PC-3 (cell line): ENCODE measurements around the gene HNRNPL.

Experiments used
- EZH2 ChIP-seq: fragments of 300-600 bp; sonication (generic); IDR thresholded peaks from one replicate; pipeline ENCODE4 v1.6.1; 2017; ENCODE audit warnings: antibody characterized with exemption, mild to moderate bottlenecking, low read length; ENCODE audit not compliant: unreplicated experiment
- EZH2phosphoT487 ChIP-seq: fragments of 300-600 bp; sonication (generic); IDR thresholded peaks from 2 replicates; pipeline ENCODE4 v1.6.1; 2018; ENCODE audit warnings: mild to moderate bottlenecking, antibody characterized with exemption, low read length, borderline replicate concordance
- TF ChIP-seq, protein P1 (sequence below): fragments of 300-600 bp; sonication (generic); conservative IDR thresholded peaks from 2 replicates; pipeline ENCODE4 v1.5.1; 2017; ENCODE audit warnings: antibody characterized with exemption, low read depth, mild to moderate bottlenecking, low read length

DNA sequence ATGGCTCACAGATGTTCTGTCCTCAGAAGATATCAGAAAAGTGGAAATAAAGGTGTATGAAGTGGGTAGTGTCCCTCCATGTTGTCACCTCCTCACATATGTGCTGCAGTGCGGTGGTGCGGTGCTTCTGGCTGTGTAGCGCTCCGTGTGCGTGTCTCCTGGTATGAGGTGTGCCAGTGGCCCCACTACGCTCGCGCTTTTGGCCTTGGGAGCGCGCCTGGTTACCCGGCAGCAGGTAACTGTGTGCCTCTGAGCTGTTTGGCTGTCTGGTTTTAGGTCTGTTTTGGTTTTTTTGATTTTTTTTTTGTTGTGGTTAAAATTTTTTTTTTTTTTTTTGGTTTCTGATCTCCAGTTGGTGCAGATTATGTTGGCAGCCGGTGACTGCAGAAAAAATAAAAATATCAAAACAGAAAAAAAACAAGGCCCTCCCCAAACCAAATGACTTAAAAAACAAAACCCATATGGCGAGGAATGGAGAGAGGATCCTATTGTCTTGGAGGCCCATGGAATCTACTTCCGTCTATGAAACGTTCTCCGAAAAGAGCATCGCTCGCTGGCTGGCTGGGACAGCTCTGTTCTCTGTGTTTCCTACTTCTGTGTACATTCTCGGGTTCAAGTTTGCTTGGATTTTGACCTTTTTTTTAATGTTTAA, 7.9 kb downstream of the HNRNPL start:
- TF ChIP-seq, protein P1, sequence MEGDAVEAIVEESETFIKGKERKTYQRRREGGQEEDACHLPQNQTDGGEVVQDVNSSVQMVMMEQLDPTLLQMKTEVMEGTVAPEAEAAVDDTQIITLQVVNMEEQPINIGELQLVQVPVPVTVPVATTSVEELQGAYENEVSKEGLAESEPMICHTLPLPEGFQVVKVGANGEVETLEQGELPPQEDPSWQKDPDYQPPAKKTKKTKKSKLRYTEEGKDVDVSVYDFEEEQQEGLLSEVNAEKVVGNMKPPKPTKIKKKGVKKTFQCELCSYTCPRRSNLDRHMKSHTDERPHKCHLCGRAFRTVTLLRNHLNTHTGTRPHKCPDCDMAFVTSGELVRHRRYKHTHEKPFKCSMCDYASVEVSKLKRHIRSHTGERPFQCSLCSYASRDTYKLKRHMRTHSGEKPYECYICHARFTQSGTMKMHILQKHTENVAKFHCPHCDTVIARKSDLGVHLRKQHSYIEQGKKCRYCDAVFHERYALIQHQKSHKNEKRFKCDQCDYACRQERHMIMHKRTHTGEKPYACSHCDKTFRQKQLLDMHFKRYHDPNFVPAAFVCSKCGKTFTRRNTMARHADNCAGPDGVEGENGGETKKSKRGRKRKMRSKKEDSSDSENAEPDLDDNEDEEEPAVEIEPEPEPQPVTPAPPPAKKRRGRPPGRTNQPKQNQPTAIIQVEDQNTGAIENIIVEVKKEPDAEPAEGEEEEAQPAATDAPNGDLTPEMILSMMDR: no peak
- TF ChIP-seq EZH2: no peak
- TF ChIP-seq EZH2phosphoT487: no peak
